ENCODE data around the gene VPS11.

The VPS11 gene

GRCh38 chr11:119081682-119082260 is 14.2 kb downstream of the VPS11 start:
- no peak for DNase-seq (ENCODE audit: low spot score)

GRCh38 chr11:119084663-119085436 is 17.2 kb downstream of the VPS11 start, which contains the start of gene HMBS:
HMBS (plus strand) TSS chr11:119084881; CDS start chr11:119085034, 153 bp downstream.
- DNase-seq (ENCODE audit: low spot score), result peak; percentile 90

- no peak for DNase-seq (ENCODE audit: low spot score)
Measured at GRCh38 chr11:119085437-119085847, 17.8 kb downstream of the VPS11 start.

- no peak for DNase-seq (ENCODE audit: low spot score)
Measured at GRCh38 chr11:119087123-119087522, 19.5 kb downstream of the VPS11 start.

- DNase-seq (ENCODE audit: low spot score), result no peak
Measured at GRCh38 chr11:119087747-119088241, 20.2 kb downstream of the VPS11 start.

GRCh38 chr11:119088406-119088805 is 20.8 kb downstream of the VPS11 start:
- no peak for DNase-seq (ENCODE audit: low spot score)

GRCh38 chr11:119089319-119089718 is 21.7 kb downstream of the VPS11 start:
- DNase-seq (ENCODE audit: low spot score), result no peak

- DNase-seq (ENCODE audit: low spot score), result no peak
Measured at GRCh38 chr11:119091178-119091577, 23.6 kb downstream of the VPS11 start.

- no peak for DNase-seq (ENCODE audit: low spot score)
Measured at GRCh38 chr11:119091966-119092879, 24.6 kb downstream of the VPS11 start.

- no peak for DNase-seq (ENCODE audit: low spot score)
Measured at GRCh38 chr11:119092880-119093842, 25.5 kb downstream of the VPS11 start.

- DNase-seq (ENCODE audit: low spot score), result peak; percentile 36
Measured at GRCh38 chr11:119093942-119094815, 26.6 kb downstream of the VPS11 start.

GRCh38 chr11:119094816-119095065 is 27.1 kb downstream of the VPS11 start:
- DNase-seq (ENCODE audit: low spot score), result peak; percentile 59

- peak; percentile 100 for DNase-seq (ENCODE audit: low spot score)
Measured at GRCh38 chr11:119095066-119095880, 27.7 kb downstream of the VPS11 start.

- DNase-seq (ENCODE audit: low spot score), result no peak
Measured at GRCh38 chr11:119099711-119100110, 32.1 kb downstream of the VPS11 start.

- DNase-seq (ENCODE audit: low spot score), result no peak
Measured at GRCh38 chr11:119100246-119100970, 32.8 kb downstream of the VPS11 start.

- DNase-seq (ENCODE audit: low spot score), result no peak
Measured at GRCh38 chr11:119100994-119101758, 33.6 kb downstream of the VPS11 start.

GRCh38 chr11:119101759-119102423 is 34.3 kb downstream of the VPS11 start, which contains the start of gene DPAGT1:
DPAGT1 (minus strand) TSS chr11:119101853; CDS start chr11:119101655, 198 bp downstream.
- DNase-seq (ENCODE audit: low spot score), result peak; percentile 87
